Mesenchymal stem cell (in vitro differentiated cells and primary cell): Measurements from ENCODE around the gene MAP4.

Experiments used
- DNase-seq: peaks from one replicate; pipeline ENCODE4 v3.0.0-alpha.2; 2013
- H2AFZ ChIP-seq: one replicate; pipeline ENCODE4 v1.6.1; 2013; ENCODE audit warnings: low read depth, mild to moderate bottlenecking, control low read depth, inconsistent platforms, low read length, moderate library complexity
- H2AK5ac ChIP-seq: 2 replicates; pipeline ENCODE4 v1.6.1; 2013; ENCODE audit warnings: low read length, moderate library complexity, mild to moderate bottlenecking, inconsistent platforms; ENCODE audit not compliant: severe bottlenecking
- H2BK120ac ChIP-seq: one replicate; pipeline ENCODE4 v1.6.1; 2013; ENCODE audit warnings: low read depth, mild to moderate bottlenecking, inconsistent platforms, low read length, moderate library complexity
- H2BK12ac ChIP-seq, 2 experiments: one replicate each; pipeline ENCODE4 v1.6.1; 2013; ENCODE audit warnings: inconsistent platforms in 2 of 2, low read length in 2 of 2, mild to moderate bottlenecking in 2 of 2, moderate library complexity in 2 of 2, control low read depth in 1 of 2
- H2BK15ac ChIP-seq: one replicate; pipeline ENCODE4 v1.6.1; 2013; ENCODE audit warnings: mild to moderate bottlenecking, low read depth, inconsistent platforms; ENCODE audit not compliant: poor library complexity, severe bottlenecking
- H2BK5ac ChIP-seq: 2 replicates; pipeline ENCODE4 v1.6.1; 2013; ENCODE audit warnings: low read depth, mild to moderate bottlenecking, low read length, control low read depth, inconsistent platforms; ENCODE audit not compliant: poor library complexity, severe bottlenecking
- H3K14ac ChIP-seq, 2 experiments: one replicate each; pipeline ENCODE4 v1.6.1; 2013; ENCODE audit warnings: inconsistent platforms in 2 of 2, low read length in 2 of 2, control low read depth in 1 of 2, mild to moderate bottlenecking in 1 of 2, moderate library complexity in 1 of 2
- H3K18ac ChIP-seq, 2 experiments: one replicate each; pipeline ENCODE4 v1.6.1; 2013; ENCODE audit warnings: inconsistent platforms in 2 of 2, low read length in 2 of 2, control low read depth in 1 of 2, low read depth in 1 of 2, mild to moderate bottlenecking in 1 of 2
- H3K23ac ChIP-seq, 2 experiments: one replicate each; pipeline ENCODE4 v1.6.1; 2013; ENCODE audit warnings: inconsistent platforms in 2 of 2, low read length in 2 of 2, mild to moderate bottlenecking in 2 of 2, moderate library complexity in 2 of 2, control low read depth in 1 of 2
- H3K27ac ChIP-seq: 2 replicates; pipeline ENCODE4 v1.5.1; 2013; ENCODE audit warnings: mild to moderate bottlenecking, moderate library complexity, low read length, control low read depth, inconsistent platforms; ENCODE audit not compliant: poor library complexity, severe bottlenecking
- H3K27me3 ChIP-seq, 2 experiments: 2 replicates each; pipeline versions ENCODE4 v1.6.1 to v1.7.0; 2013; ENCODE audit warnings: low read length in 2 of 2, mild to moderate bottlenecking in 2 of 2, moderate library complexity in 2 of 2, control low read depth in 1 of 2, inconsistent platforms in 1 of 2; ENCODE audit not compliant: control insufficient read depth in 1 of 2, insufficient read depth in 1 of 2
- H3K36me3 ChIP-seq, 2 experiments: 2 replicates each; pipeline versions ENCODE4 v1.6.1 to v1.7.0; 2013; ENCODE audit warnings: low read length in 2 of 2, control low read depth in 1 of 2, inconsistent platforms in 1 of 2, low read depth in 1 of 2, mild to moderate bottlenecking in 1 of 2; ENCODE audit not compliant: insufficient read depth in 2 of 2, control insufficient read depth in 1 of 2
- H3K4ac ChIP-seq, 2 experiments: one replicate each; pipeline ENCODE4 v1.6.1; 2013; ENCODE audit warnings: inconsistent platforms in 2 of 2, low read length in 2 of 2, mild to moderate bottlenecking in 2 of 2, moderate library complexity in 2 of 2, control low read depth in 1 of 2, low read depth in 1 of 2
- H3K4me1 ChIP-seq: 2 replicates; pipeline ENCODE4 v1.6.1; 2013; ENCODE audit warnings: low read depth, low read length, control low read depth; ENCODE audit not compliant: control insufficient read depth, insufficient read depth
- H3K4me2 ChIP-seq: 2 replicates; pipeline ENCODE4 v1.6.1; 2013; ENCODE audit warnings: low read length, mild to moderate bottlenecking, inconsistent platforms; ENCODE audit not compliant: poor library complexity, severe bottlenecking
- H3K4me3 ChIP-seq, 2 experiments: 2 replicates each; pipeline versions ENCODE4 v1.5.1 to v1.7.0; 2013; ENCODE audit warnings: low read length in 2 of 2, mild to moderate bottlenecking in 2 of 2, control low read depth in 1 of 2, low read depth in 1 of 2; ENCODE audit not compliant: insufficient read depth in 1 of 2
- H3K79me1 ChIP-seq: replicated peaks from 2 replicates; pipeline ENCODE4 v1.6.1; 2013; ENCODE audit warnings: mild to moderate bottlenecking, control low read depth, low read length, inconsistent platforms; ENCODE audit not compliant: poor library complexity, severe bottlenecking
- H3K9ac ChIP-seq: 2 replicates; pipeline ENCODE4 v1.7.0; 2013; ENCODE audit warnings: mild to moderate bottlenecking, low read length, moderate library complexity
- H3K9me3 ChIP-seq: 2 replicates; pipeline ENCODE4 v1.7.0; 2013; ENCODE audit warnings: mild to moderate bottlenecking, low read length; ENCODE audit not compliant: control insufficient read depth
- H4K8ac ChIP-seq: one replicate; pipeline ENCODE4 v1.6.1; 2013; ENCODE audit warnings: inconsistent platforms, mild to moderate bottlenecking, low read length, moderate library complexity
- H4K91ac ChIP-seq: one replicate; pipeline ENCODE4 v1.6.1; 2013; ENCODE audit warnings: mild to moderate bottlenecking, low read length, inconsistent platforms
- WGBS: methylation state at CpG from one replicate; pipeline ENCODE4 v1.1.7; 2013; ENCODE audit warnings: mixed read lengths; 5-methylcytosine and 5-hydroxymethylcytosine counted together

MAP4 gene

GRCh38 chr3:48042071-48042760 lies 26.0 kb upstream of the MAP4 start:
- WGBS: 96% methylated on average over 2 of the region's 3 CpGs
- Histone ChIP-seq H2AK5ac (no peak overlapping the region), H2BK120ac (no peak overlapping the region), H3K23ac (no peak overlapping the region), H4K8ac (no peak overlapping the region), H3K27ac (no peak overlapping the region), H2BK5ac (no peak overlapping the region), H4K91ac (no peak overlapping the region), H3K9ac (no peak overlapping the region), H3K4me1 (peaks cover 20% of the 10 kb centered on the region), H3K18ac (no peak overlapping the region), H3K4ac (no peak overlapping the region), H3K14ac (no peak overlapping the region), H3K4me2 (no peak overlapping the region), H3K79me1 (no peaks in the 10 kb centered on the region), H3K36me3 (peaks cover 5 to 15% of the 10 kb centered on the region in 2 experiments), H2BK12ac (no peak overlapping the region), H3K9me3 (no peaks in the 10 kb centered on the region), H2BK15ac (no peak overlapping the region), H3K4me3 (no peak overlapping the region), H2AFZ (no peak overlapping the region), H3K27me3 (no peaks in the 10 kb centered on the region)
- no peak for DNase-seq

- H2BK12ac ChIP-seq: no peak overlapping the region
- H3K36me3 ChIP-seq: peaks cover 5 to 9% of the 10 kb centered on the region in 2 experiments
- H3K18ac ChIP-seq: peak overlapping the region in 1 of 2 experiments; percentile 52
- 83% methylated on average over 1 of the region's 1 CpG for WGBS
- no peak overlapping the region for H3K4ac ChIP-seq
- peak overlapping the region; percentile 78 for H3K9ac ChIP-seq
- peak overlapping the region; percentile 90 for H2AK5ac ChIP-seq
- H3K14ac ChIP-seq: no peak overlapping the region
- no peaks in the 10 kb centered on the region for H3K79me1 ChIP-seq
- peak overlapping the region; percentile 33 for H3K4me2 ChIP-seq
- no peak overlapping the region for H2BK120ac ChIP-seq
- peak overlapping the region; percentile 87 for H3K27ac ChIP-seq
- no peak overlapping the region for H4K91ac ChIP-seq
- H3K27me3 ChIP-seq: no peaks in the 10 kb centered on the region
- no peak overlapping the region for H2AFZ ChIP-seq
- no peaks in the 10 kb centered on the region for H3K9me3 ChIP-seq
- no peak overlapping the region for H2BK15ac ChIP-seq
- H3K4me1 ChIP-seq: peaks cover 22% of the 10 kb centered on the region
- H2BK5ac ChIP-seq: no peak overlapping the region
- DNase-seq: peak; percentile 92
- peak overlapping the region in 1 of 2 experiments; percentile 27 for H3K4me3 ChIP-seq
- no peak overlapping the region for H4K8ac ChIP-seq
- H3K23ac ChIP-seq: no peak overlapping the region
Measured at GRCh38 chr3:48039487-48040190, 23.4 kb upstream of the MAP4 start.

- no peaks in the 10 kb centered on the region for H3K9me3 ChIP-seq
- peak overlapping the region in 1 of 2 experiments; percentile 27 for H3K4me3 ChIP-seq
- H2AK5ac ChIP-seq: peak overlapping the region; percentile 90
- H3K4ac ChIP-seq: no peak overlapping the region
- H2BK120ac ChIP-seq: no peak overlapping the region
- no peak overlapping the region for H3K23ac ChIP-seq
- no peak overlapping the region for H2BK12ac ChIP-seq
- H3K18ac ChIP-seq: peak overlapping the region; percentile 12 to 52
- DNase-seq: peak; percentile 71
- H3K4me1 ChIP-seq: peaks cover 26% of the 10 kb centered on the region
- H4K8ac ChIP-seq: no peak overlapping the region
- 6% methylated on average over 4 of the region's 6 CpGs for WGBS
- peaks cover 5 to 9% of the 10 kb centered on the region in 2 experiments for H3K36me3 ChIP-seq
- H2BK15ac ChIP-seq: peak overlapping the region; percentile 23
- H3K79me1 ChIP-seq: no peaks in the 10 kb centered on the region
- H2AFZ ChIP-seq: no peak overlapping the region
- peak overlapping the region in 1 of 2 experiments; percentile 20 for H3K14ac ChIP-seq
- no peaks in the 10 kb centered on the region for H3K27me3 ChIP-seq
- peak overlapping the region; percentile 78 for H3K9ac ChIP-seq
- peak overlapping the region; percentile 87 for H3K27ac ChIP-seq
- H4K91ac ChIP-seq: no peak overlapping the region
- no peak overlapping the region for H2BK5ac ChIP-seq
- H3K4me2 ChIP-seq: peak overlapping the region; percentile 33
Measured at GRCh38 chr3:48038971-48039481, 22.8 kb upstream of the MAP4 start.

- 44% methylated on average over 2 of the region's 2 CpGs for WGBS
Measured at GRCh38 chr3:48034000-48034516, 17.8 kb upstream of the MAP4 start.

More at GRCh38 chr3:48034000-48034516, 17.8 kb upstream of the MAP4 start:
- no peak overlapping the region for H3K14ac ChIP-seq
- no peaks in the 10 kb centered on the region for H3K79me1 ChIP-seq
- no peak overlapping the region for H2BK5ac ChIP-seq
- no peak overlapping the region for H2AK5ac ChIP-seq
- H4K8ac ChIP-seq: no peak overlapping the region
- peak overlapping the region in 1 of 2 experiments; percentile 18 for H3K18ac ChIP-seq
- no peak overlapping the region for H3K4ac ChIP-seq
- H2BK12ac ChIP-seq: no peak overlapping the region
- H3K4me2 ChIP-seq: no peak overlapping the region
- peak overlapping the region; percentile 69 for H3K9ac ChIP-seq
- H3K4me3 ChIP-seq: no peak overlapping the region
- H3K27me3 ChIP-seq: no peaks in the 10 kb centered on the region
- no peak overlapping the region for H4K91ac ChIP-seq
- no peak overlapping the region for H3K23ac ChIP-seq
- peak overlapping the region; percentile 65 for H3K27ac ChIP-seq
- H2AFZ ChIP-seq: no peak overlapping the region
- DNase-seq: peak; percentile 79
- H3K9me3 ChIP-seq: no peaks in the 10 kb centered on the region
- peaks cover 20% of the 10 kb centered on the region for H3K4me1 ChIP-seq
- H2BK15ac ChIP-seq: no peak overlapping the region
- no peak overlapping the region for H2BK120ac ChIP-seq
- peaks cover 2 to 9% of the 10 kb centered on the region in 2 experiments for H3K36me3 ChIP-seq
